BE2C (cell line): Measurements from ENCODE around the gene TMEM116.
"Not testable (repeated sequence)": the region's sequence is repeated elsewhere in the genome, so short reads cannot be mapped to it uniquely, and the experiment has no call there.

Experiments
- DNase-seq: peaks from one replicate; pipeline ENCODE4 v3.0.0-alpha.2; 2020
- H3K27me3 ChIP-seq: fragments of 250-450 bp; sonication (Bioruptor Pico); 2 replicates; pipeline ENCODE4 v1.5.1; 2020; ENCODE audit warnings: mild to moderate bottlenecking
- H3K36me3 ChIP-seq: fragments of 250-450 bp; sonication (Bioruptor Pico); 2 replicates; pipeline ENCODE4 v1.5.1; 2020; ENCODE audit warnings: mild to moderate bottlenecking
- H3K4me1 ChIP-seq: fragments of 250-450 bp; sonication (Bioruptor Pico); 2 replicates; pipeline ENCODE4 v1.5.1; 2020
- H3K4me3 ChIP-seq: 2 replicates; pipeline ENCODE4 v1.5.1; 2011; ENCODE audit warnings: low read depth, low read length
- H3K9me3 ChIP-seq: fragments of 250-450 bp; sonication (Bioruptor Pico); 2 replicates; pipeline ENCODE4 v1.5.1; 2020
- CTCF ChIP-seq: IDR thresholded peaks from 2 replicates; pipeline ENCODE4 v1.5.1; 2012; ENCODE audit warnings: mild to moderate bottlenecking, low read depth, low read length

TMEM116 gene

DNA sequence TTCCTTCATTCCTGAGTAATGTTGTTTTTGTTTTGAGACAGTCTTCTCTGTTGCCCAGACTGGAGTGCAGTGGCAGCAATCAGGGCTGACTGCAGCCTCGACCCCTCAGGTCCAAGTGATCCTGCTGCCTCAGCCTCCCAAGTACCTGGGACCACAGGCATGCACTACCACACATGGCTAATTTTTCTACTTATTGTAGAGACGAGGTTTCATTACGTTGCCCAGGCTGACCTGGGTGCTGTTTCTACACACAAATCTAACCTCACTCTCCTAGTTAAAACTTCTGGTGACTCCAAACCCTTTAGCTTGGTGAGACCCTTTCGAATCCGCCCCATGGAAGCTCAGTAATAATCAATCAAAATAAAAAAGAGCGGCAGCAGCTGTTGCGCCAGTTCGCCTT lies 1.3 kb downstream of the TMEM116 start:
- no peaks in the 10 kb centered on the region for H3K9me3 ChIP-seq
- no peaks in the 10 kb centered on the region for H3K27me3 ChIP-seq
- H3K4me1 ChIP-seq = no peaks in the 10 kb centered on the region
- no peak for DNase-seq
- no peak for TF ChIP-seq CTCF
- no peak overlapping the region; the same call in 1 of the 2 replicates for H3K4me3 ChIP-seq
- peaks cover 15% of the 10 kb centered on the region for H3K36me3 ChIP-seq

DNA sequence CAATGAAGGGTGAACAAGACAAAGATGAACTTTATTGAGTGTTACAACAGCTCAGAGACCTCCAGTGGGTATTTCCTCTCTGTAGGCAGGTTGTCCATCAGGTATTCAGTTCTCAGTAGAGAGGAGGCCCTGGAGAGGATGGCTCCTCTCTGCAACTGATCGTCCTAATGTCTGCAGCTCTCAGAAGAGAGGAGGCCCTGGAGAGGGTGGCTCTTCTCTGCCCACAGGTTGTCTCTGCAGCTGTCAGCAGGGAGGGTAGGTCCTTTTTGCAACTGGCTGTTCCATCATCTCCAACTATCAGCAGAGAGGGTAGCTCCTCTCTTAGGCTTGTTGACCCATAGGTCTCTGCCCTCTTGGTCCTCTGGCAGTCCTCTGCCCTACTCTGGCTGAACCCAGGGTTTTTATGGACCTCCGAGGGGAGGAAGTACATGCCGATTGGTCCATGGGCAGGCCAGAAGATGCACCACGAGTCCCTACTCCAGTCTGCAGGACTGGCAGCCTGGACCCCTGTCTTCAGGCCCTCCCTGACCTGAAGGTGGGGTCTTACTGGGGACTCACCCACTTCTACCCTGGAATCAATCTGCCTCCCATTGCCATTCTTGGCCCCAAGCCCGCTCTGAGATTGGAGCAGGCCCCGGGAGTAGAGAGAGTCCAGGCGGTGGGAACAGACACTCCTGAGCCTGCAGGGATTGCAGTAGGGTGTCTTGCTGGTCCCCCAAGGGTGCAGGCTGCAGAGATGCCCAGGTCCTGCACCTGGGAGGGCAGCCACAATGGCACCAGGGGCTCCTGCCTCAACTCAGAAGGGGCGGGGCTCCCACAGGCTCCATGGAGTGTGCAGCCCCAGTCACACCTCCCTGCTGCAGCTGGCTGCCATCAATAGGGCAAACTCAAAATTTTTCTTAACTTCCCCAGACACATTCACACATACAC lies 2.3 kb downstream of the TMEM116 start:
- no peak for DNase-seq
- Histone ChIP-seq H3K9me3 (no peaks in the 10 kb centered on the region), H3K27me3 (no peaks in the 10 kb centered on the region), H3K4me1 (no peaks in the 10 kb centered on the region), H3K36me3 (peaks cover 10% of the 10 kb centered on the region), H3K4me3 (no peak overlapping the region)
- TF ChIP-seq CTCF = no peak

DNA sequence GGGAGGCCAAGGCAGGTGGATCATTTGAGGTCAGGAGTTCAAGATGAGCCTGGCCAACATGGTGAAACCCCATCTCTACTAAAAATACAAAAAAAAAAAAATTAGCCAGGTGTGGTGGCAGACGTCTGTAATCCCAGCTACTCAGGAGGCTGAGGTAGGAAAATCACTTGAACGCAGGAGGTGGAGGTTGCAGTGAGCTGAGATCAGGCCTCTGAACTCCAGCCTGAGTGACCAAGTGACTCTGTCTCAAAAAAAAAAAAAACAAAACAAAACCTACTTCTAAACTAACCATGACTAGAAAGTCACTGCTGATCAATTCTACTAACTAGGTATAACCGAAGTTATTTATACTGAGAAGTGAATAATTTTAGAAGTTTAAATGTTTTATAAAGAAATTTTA lies 3.4 kb downstream of the TMEM116 start:
- not testable (repeated sequence) for H3K4me3 ChIP-seq, H3K36me3 ChIP-seq, DNase-seq, H3K4me1 ChIP-seq, H3K27me3 ChIP-seq, H3K9me3 ChIP-seq

DNA sequence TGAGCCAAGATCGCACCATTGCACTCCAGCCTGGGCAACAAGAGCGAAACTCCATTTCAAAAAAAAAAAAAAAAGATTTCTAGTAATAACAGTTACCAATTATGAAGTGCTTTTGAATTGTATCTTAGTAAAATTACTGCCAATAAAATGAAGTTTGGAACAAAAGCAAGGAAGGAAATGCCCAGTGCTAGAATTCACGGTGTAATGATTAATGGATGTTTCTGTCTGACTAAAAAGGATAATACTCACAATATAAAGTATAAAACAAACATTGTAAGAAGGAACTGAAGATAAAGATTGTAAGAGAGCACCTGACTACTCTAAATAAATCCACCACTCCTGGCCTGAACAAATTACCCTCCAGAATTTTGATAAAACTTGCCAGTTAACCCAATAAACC lies 4.0 kb downstream of the TMEM116 start:
- no peaks in the 10 kb centered on the region for H3K27me3 ChIP-seq
- DNase-seq = no peak
- H3K36me3 ChIP-seq = no peaks in the 10 kb centered on the region
- TF ChIP-seq CTCF = no peak
- no peak overlapping the region for H3K4me3 ChIP-seq
- H3K4me1 ChIP-seq = no peaks in the 10 kb centered on the region
- no peaks in the 10 kb centered on the region for H3K9me3 ChIP-seq

GRCh38 chr12:112007945-112008344 lies 5.0 kb downstream of the TMEM116 start:
- no peaks in the 10 kb centered on the region for H3K4me1 ChIP-seq

More at GRCh38 chr12:112007945-112008344, 5.0 kb downstream of the TMEM116 start:
- H3K4me3 ChIP-seq = no peak overlapping the region
- H3K27me3 ChIP-seq = no peaks in the 10 kb centered on the region
- TF ChIP-seq CTCF = no peak
- H3K9me3 ChIP-seq = no peaks in the 10 kb centered on the region
- no peak for DNase-seq
- H3K36me3 ChIP-seq = no peaks in the 10 kb centered on the region
